WTC11 (cell line): Measurements from ENCODE around the gene NRG3. TPM values are rescaled to one million over a fixed set of nuclear protein-coding genes. Genes with fewer than 3 reads are reported as not detected.

Source experiments
- ATAC-seq: fragments of 200-7000 bp; cut with Tn5 transposase; 2 replicates; pipeline ENCODE4 v1.10.0; 2021; ENCODE audit warnings: mild to moderate bottlenecking, moderate library complexity
- CTCF ChIA-PET: fragments of 300-600 bp; sonication (Branson Sonifier 250); formaldehyde crosslinking; loops from one replicate; lab custom pipeline; 2021; ENCODE audit warnings: antibody characterized with exemption; lab: Charles Lee
- POLR2A ChIA-PET: fragments of 350-600 bp; sonication (Branson Sonifier 250); formaldehyde crosslinking; loops from one replicate; lab custom pipeline; 2021; ENCODE audit warnings: antibody characterized with exemption; lab: Charles Lee
- DNase-seq: peaks from one replicate; pipeline ENCODE4 v3.0.0; 2021; ENCODE audit warnings: low spot score
- H3K27ac Mint-ChIP-seq: 2 replicates; pipeline ENCODE4 v1.8.0; 2021; ENCODE audit warnings: mixed read lengths
- H3K27me3 Mint-ChIP-seq: 2 replicates; pipeline ENCODE4 v1.8.0; 2021; ENCODE audit warnings: low read depth, mild to moderate bottlenecking, moderate library complexity, mixed read lengths
- H3K36me3 Mint-ChIP-seq: 2 replicates; pipeline ENCODE4 v1.8.0; 2021; ENCODE audit warnings: mixed read lengths
- H3K4me1 Mint-ChIP-seq: 2 replicates; pipeline ENCODE4 v1.8.0; 2022; ENCODE audit warnings: mixed read lengths
- H3K4me3 Mint-ChIP-seq: 2 replicates; pipeline ENCODE4 v1.8.0; 2021; ENCODE audit warnings: mild to moderate bottlenecking, moderate library complexity, mixed read lengths
- H3K9me3 Mint-ChIP-seq: 2 replicates; pipeline ENCODE4 v1.8.0; 2021; ENCODE audit warnings: mixed read lengths
- AFF4 ChIP-seq: sonication (generic); formaldehyde crosslinking; IDR thresholded peaks from 2 replicates; pipeline ENCODE4 v1.8.1; 2023; ENCODE audit warnings: mild to moderate bottlenecking, missing genetic modification reagents, borderline replicate concordance
- CBFB ChIP-seq: sonication (generic); formaldehyde crosslinking; IDR thresholded peaks from 2 replicates; pipeline ENCODE4 v1.8.1; 2022; ENCODE audit warnings: mild to moderate bottlenecking, low read depth, missing genetic modification reagents
- CDX4 ChIP-seq: fragments of 250-450 bp; sonication (Bioruptor Pico); IDR thresholded peaks from 2 replicates; pipeline ENCODE4 v1.9.0; 2021; ENCODE audit warnings: moderate library complexity, mild to moderate bottlenecking, inconsistent platforms, borderline replicate concordance
- CTCF ChIP-seq: fragments of 200-600 bp; IDR thresholded peaks from 2 replicates; pipeline ENCODE4 v1.8.0; 2022; ENCODE audit warnings: antibody characterized with exemption
- E2F4 ChIP-seq: sonication (generic); formaldehyde crosslinking; IDR thresholded peaks from 2 replicates; pipeline ENCODE4 v1.8.1; 2022; ENCODE audit warnings: low read depth, mild to moderate bottlenecking, moderate library complexity, missing genetic modification reagents, borderline replicate concordance
- ELF4 ChIP-seq: sonication (generic); formaldehyde crosslinking; IDR thresholded peaks from 2 replicates; pipeline ENCODE4 v1.8.1; 2022; ENCODE audit warnings: low read depth, mild to moderate bottlenecking, moderate library complexity, missing genetic modification reagents
- FOXJ3 ChIP-seq: sonication (generic); formaldehyde crosslinking; IDR thresholded peaks from 2 replicates; pipeline ENCODE4 v1.9.0; 2021; ENCODE audit warnings: missing genetic modification reagents, mild to moderate bottlenecking, borderline replicate concordance
- FOXK1 ChIP-seq: sonication (generic); formaldehyde crosslinking; IDR thresholded peaks from 2 replicates; pipeline ENCODE4 v1.8.0; 2022; ENCODE audit warnings: mild to moderate bottlenecking, moderate library complexity, missing genetic modification reagents
- MXD4 ChIP-seq: fragments of 250-450 bp; sonication (Bioruptor Pico); IDR thresholded peaks from 2 replicates; pipeline ENCODE4 v1.8.0; 2021; ENCODE audit warnings: mild to moderate bottlenecking, moderate library complexity, borderline replicate concordance
- NR1H2 ChIP-seq: sonication (generic); formaldehyde crosslinking; IDR thresholded peaks from 2 replicates; pipeline ENCODE4 v1.9.0; 2021; ENCODE audit warnings: mild to moderate bottlenecking, moderate library complexity, missing genetic modification reagents
- NR2C2 ChIP-seq: sonication (generic); formaldehyde crosslinking; IDR thresholded peaks from 2 replicates; pipeline ENCODE4 v1.8.0; 2022; ENCODE audit warnings: mild to moderate bottlenecking, missing genetic modification reagents
- NR3C1 ChIP-seq: sonication (generic); formaldehyde crosslinking; conservative IDR thresholded peaks from 2 replicates; pipeline ENCODE4 v1.8.1; 2023; ENCODE audit warnings: low read depth, mild to moderate bottlenecking, missing genetic modification reagents
- SOX15 ChIP-seq: fragments of 250-450 bp; sonication (Bioruptor Pico); IDR thresholded peaks from 2 replicates; pipeline ENCODE4 v1.9.0; 2021; ENCODE audit warnings: mild to moderate bottlenecking
- TEAD1 ChIP-seq: sonication (generic); formaldehyde crosslinking; IDR thresholded peaks from 2 replicates; pipeline ENCODE4 v1.8.0; 2022; ENCODE audit warnings: mild to moderate bottlenecking, missing genetic modification reagents
- ZNF138 ChIP-seq: sonication (generic); formaldehyde crosslinking; conservative IDR thresholded peaks from 2 replicates; pipeline ENCODE4 v1.8.1; 2022; ENCODE audit warnings: mild to moderate bottlenecking, moderate library complexity, missing genetic modification reagents
- ZNF232 ChIP-seq: sonication (generic); formaldehyde crosslinking; IDR thresholded peaks from 2 replicates; pipeline ENCODE4 v1.8.0; 2022; ENCODE audit warnings: mild to moderate bottlenecking, missing genetic modification reagents
- ZNF671 ChIP-seq: fragments of 250-450 bp; sonication (Bioruptor Pico); IDR thresholded peaks from 2 replicates; pipeline ENCODE4 v1.8.0; 2021; ENCODE audit warnings: mild to moderate bottlenecking
- total RNA-seq: library from RNA; stranded (reverse); gene quantifications from 3 replicates; pipeline ENCODE4 v1.2.3, GENCODE V29; 2021
- TF ChIP-seq, protein P1 (sequence below): sonication (generic); formaldehyde crosslinking; IDR thresholded peaks from 2 replicates; pipeline ENCODE4 v1.8.0; 2022; ENCODE audit warnings: mild to moderate bottlenecking, missing genetic modification reagents
- TF ChIP-seq, protein P2 (sequence below): sonication (generic); formaldehyde crosslinking; IDR thresholded peaks from 2 replicates; pipeline ENCODE4 v1.8.0; 2023; ENCODE audit warnings: mild to moderate bottlenecking, missing genetic modification reagents
- TF ChIP-seq, protein P3 (sequence below): fragments of 250-450 bp; sonication (Bioruptor Pico); IDR thresholded peaks from 2 replicates; pipeline ENCODE4 v1.9.0; 2021; ENCODE audit warnings: mild to moderate bottlenecking
- TF ChIP-seq, protein P4 (sequence below): fragments of 250-450 bp; sonication (Bioruptor Pico); IDR thresholded peaks from 2 replicates; pipeline ENCODE4 v2.1.2; 2022; ENCODE audit warnings: mild to moderate bottlenecking, moderate library complexity

NRG3 gene
- total RNA-seq, 1 experiment from 2014 or later, result 7.0 TPM

DNA sequence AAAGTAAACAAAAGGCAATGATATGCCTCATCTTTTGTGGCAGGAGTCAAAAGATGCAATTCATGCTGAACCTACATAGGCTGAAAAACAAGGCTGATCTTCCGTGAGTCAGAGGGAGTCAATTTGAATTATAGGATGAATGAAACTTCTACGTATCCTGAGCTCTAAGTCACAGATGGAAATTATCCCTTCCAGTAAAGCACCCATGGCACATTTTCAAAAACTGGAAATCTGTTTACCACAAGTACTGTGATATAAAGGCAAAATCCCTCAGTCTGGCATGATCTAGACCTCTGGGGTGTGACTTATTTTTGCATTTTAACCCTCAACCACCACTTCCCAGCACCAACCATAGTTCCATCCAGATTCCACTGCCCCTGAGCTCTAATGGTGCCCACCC lies 69.6 kb downstream of the NRG3 start:
- DNase-seq (no peak), ATAC-seq (no peak)
- Mint-ChIP-seq H3K36me3 (no peaks in the 10 kb centered on the region), H3K4me3 (no peak overlapping the region), H3K4me1 (peaks cover 33% of the 10 kb centered on the region), H3K27me3 (no peaks in the 10 kb centered on the region), H3K9me3 (no peaks in the 10 kb centered on the region), H3K27ac (no peak overlapping the region)
- no peak for TF ChIP-seq CTCF
- TF ChIP-seq ZNF671 (CRISPR knock-in tag), result no peak
- no peak for TF ChIP-seq SOX15 (CRISPR knock-in tag)
- no peak for TF ChIP-seq ZNF232 (CRISPR knock-in tag)
- no peak for TF ChIP-seq CBFB (CRISPR knock-in tag)
- TF ChIP-seq, protein P1, sequence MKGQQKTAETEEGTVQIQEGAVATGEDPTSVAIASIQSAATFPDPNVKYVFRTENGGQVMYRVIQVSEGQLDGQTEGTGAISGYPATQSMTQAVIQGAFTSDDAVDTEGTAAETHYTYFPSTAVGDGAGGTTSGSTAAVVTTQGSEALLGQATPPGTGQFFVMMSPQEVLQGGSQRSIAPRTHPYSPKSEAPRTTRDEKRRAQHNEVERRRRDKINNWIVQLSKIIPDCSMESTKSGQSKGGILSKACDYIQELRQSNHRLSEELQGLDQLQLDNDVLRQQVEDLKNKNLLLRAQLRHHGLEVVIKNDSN, result no peak
- TF ChIP-seq FOXJ3 (CRISPR knock-in tag), result no peak
- ChIA-PET CTCF (no interaction called here), POLR2A (no interaction called here)

- H3K4me1 Mint-ChIP-seq, result peaks cover 27% of the 10 kb centered on the region
- no peaks in the 10 kb centered on the region for H3K27me3 Mint-ChIP-seq
- no peak for DNase-seq
- H3K9me3 Mint-ChIP-seq, result no peaks in the 10 kb centered on the region
- CTCF ChIA-PET, result no interaction called here
- POLR2A ChIA-PET, result no interaction called here
- ATAC-seq, result peak; percentile 79
- H3K4me3 Mint-ChIP-seq, result no peak overlapping the region
- H3K36me3 Mint-ChIP-seq, result no peaks in the 10 kb centered on the region
- no peak overlapping the region for H3K27ac Mint-ChIP-seq
- TF ChIP-seq, protein P2, sequence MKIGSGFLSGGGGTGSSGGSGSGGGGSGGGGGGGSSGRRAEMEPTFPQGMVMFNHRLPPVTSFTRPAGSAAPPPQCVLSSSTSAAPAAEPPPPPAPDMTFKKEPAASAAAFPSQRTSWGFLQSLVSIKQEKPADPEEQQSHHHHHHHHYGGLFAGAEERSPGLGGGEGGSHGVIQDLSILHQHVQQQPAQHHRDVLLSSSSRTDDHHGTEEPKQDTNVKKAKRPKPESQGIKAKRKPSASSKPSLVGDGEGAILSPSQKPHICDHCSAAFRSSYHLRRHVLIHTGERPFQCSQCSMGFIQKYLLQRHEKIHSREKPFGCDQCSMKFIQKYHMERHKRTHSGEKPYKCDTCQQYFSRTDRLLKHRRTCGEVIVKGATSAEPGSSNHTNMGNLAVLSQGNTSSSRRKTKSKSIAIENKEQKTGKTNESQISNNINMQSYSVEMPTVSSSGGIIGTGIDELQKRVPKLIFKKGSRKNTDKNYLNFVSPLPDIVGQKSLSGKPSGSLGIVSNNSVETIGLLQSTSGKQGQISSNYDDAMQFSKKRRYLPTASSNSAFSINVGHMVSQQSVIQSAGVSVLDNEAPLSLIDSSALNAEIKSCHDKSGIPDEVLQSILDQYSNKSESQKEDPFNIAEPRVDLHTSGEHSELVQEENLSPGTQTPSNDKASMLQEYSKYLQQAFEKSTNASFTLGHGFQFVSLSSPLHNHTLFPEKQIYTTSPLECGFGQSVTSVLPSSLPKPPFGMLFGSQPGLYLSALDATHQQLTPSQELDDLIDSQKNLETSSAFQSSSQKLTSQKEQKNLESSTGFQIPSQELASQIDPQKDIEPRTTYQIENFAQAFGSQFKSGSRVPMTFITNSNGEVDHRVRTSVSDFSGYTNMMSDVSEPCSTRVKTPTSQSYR, result no peak
- TF ChIP-seq FOXK1 (CRISPR knock-in tag) (no peak), AFF4 (CRISPR knock-in tag) (no peak), NR3C1 (CRISPR knock-in tag) (no peak), MXD4 (CRISPR knock-in tag) (no peak), CDX4 (CRISPR knock-in tag) (no peak), E2F4 (CRISPR knock-in tag) (no peak), TEAD1 (no peak), NR1H2 (CRISPR knock-in tag) (no peak), ELF4 (CRISPR knock-in tag) (no peak), NR2C2 (CRISPR knock-in tag) (no peak), ZNF138 (no peak)
- TF ChIP-seq, protein P3, sequence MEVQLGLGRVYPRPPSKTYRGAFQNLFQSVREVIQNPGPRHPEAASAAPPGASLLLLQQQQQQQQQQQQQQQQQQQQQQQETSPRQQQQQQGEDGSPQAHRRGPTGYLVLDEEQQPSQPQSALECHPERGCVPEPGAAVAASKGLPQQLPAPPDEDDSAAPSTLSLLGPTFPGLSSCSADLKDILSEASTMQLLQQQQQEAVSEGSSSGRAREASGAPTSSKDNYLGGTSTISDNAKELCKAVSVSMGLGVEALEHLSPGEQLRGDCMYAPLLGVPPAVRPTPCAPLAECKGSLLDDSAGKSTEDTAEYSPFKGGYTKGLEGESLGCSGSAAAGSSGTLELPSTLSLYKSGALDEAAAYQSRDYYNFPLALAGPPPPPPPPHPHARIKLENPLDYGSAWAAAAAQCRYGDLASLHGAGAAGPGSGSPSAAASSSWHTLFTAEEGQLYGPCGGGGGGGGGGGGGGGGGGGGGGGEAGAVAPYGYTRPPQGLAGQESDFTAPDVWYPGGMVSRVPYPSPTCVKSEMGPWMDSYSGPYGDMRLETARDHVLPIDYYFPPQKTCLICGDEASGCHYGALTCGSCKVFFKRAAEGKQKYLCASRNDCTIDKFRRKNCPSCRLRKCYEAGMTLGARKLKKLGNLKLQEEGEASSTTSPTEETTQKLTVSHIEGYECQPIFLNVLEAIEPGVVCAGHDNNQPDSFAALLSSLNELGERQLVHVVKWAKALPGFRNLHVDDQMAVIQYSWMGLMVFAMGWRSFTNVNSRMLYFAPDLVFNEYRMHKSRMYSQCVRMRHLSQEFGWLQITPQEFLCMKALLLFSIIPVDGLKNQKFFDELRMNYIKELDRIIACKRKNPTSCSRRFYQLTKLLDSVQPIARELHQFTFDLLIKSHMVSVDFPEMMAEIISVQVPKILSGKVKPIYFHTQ, result no peak
- TF ChIP-seq, protein P4, sequence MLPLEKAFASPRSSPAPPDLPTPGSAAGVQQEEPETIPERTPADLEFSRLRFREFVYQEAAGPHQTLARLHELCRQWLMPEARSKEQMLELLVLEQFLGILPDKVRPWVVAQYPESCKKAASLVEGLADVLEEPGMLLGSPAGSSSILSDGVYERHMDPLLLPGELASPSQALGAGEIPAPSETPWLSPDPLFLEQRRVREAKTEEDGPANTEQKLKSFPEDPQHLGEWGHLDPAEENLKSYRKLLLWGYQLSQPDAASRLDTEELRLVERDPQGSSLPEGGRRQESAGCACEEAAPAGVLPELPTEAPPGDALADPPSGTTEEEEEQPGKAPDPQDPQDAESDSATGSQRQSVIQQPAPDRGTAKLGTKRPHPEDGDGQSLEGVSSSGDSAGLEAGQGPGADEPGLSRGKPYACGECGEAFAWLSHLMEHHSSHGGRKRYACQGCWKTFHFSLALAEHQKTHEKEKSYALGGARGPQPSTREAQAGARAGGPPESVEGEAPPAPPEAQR (CRISPR knock-in tag), result no peak
Measured at GRCh38 chr10:81949283-81949682, 74.3 kb downstream of the NRG3 start.
